ENCODE data around the gene RFESD. TPM values are rescaled to one million over a fixed set of nuclear protein-coding genes. Genes with fewer than 3 reads are reported as not detected.

RFESD gene
- total RNA-seq, 2 experiments from 2014 or later = 1.3 to 1.5 TPM

GRCh38 chr5:95647886-95648860 lies 1.6 kb downstream of the RFESD start:
- peak overlapping the region; percentile 68 for H3K27ac Mint-ChIP-seq
- H3K27me3 ChIP-seq (ENCODE audit: control insufficient read depth in 1 of 2, insufficient read depth in 2 of 2, low read length in 2 of 2) = no peaks in the 10 kb centered on the region
- H3K27ac ChIP-seq (ENCODE audit: low read depth in 1 of 2, low read length in 2 of 2) = no peak overlapping the region
- H3K36me3 Mint-ChIP-seq (ENCODE audit: low read depth) = peaks cover 17% of the 10 kb centered on the region
- CTCF ChIA-PET = interaction anchor here (0.7 to 2.1 kb wide), 3 partner anchors 12 to 175 kb away, joined by 4 to 13 read pairs (median 8); partner anchors contain the start of gene GLRX
- H3K9me3 ChIP-seq (ENCODE audit: control insufficient read depth in 1 of 2, insufficient read depth in 1 of 2, low read length in 2 of 2) = no peaks in the 10 kb centered on the region
- peaks cover 5% of the 10 kb centered on the region for H3K36me3 ChIP-seq (ENCODE audit: insufficient read depth, low read length)
- H3K4me1 ChIP-seq (ENCODE audit: insufficient read depth, low read length) = peaks cover 18% of the 10 kb centered on the region
- no peak overlapping the region for H3K4me3 ChIP-seq (ENCODE audit: low read length)
- intact Hi-C loops (cut with DNase I, micrococcal nuclease) = loop anchor here (5.0 kb wide), 4 partner anchors 96 to 689 kb away; partner anchors contain the start of genes ELL2 (in 1 of the 2), GLRX (in 1 of the 2) and SKIC3 (in 1 of the 2)
- peak overlapping the region; percentile 56 for H3K4me3 Mint-ChIP-seq
- POLR2A ChIA-PET = interaction anchor here (1.0 to 2.8 kb wide), 7 partner anchors 11 to 1014 kb away, joined by 4 to 87 read pairs (median 9); partner anchors contain the start of genes ARSK, CAST and SKIC3
- no peaks in the 10 kb centered on the region for H3K9me3 Mint-ChIP-seq
- H3K27me3 Mint-ChIP-seq = no peaks in the 10 kb centered on the region
- TF ChIP-seq CTCF (IDR thresholded peaks at IDR 0.05) = no peak
- no peak for ATAC-seq (ENCODE audit: poor library complexity)
- peaks cover 51% of the 10 kb centered on the region for H3K4me1 Mint-ChIP-seq (ENCODE audit: low read depth)
- DNase-seq = peak in 1 of 14 experiments; percentile 20

- DNase-seq = no peak
- H3K36me3 ChIP-seq (ENCODE audit: insufficient read depth, low read length) = peaks cover 7% of the 10 kb centered on the region
- ChIA-PET CTCF (interaction anchor here (0.7 kb wide), 1 partner anchor 14 kb away, joined by 4 read pairs; no protein-coding TSS in a partner anchor), POLR2A (interaction anchor here (0.7 kb wide), 1 partner anchor 86 kb away, joined by 3 read pairs; no protein-coding TSS in a partner anchor)
- H3K4me3 ChIP-seq (ENCODE audit: low read length) = no peak overlapping the region
- Mint-ChIP-seq H3K4me1 (ENCODE audit: low read depth) (peaks cover 47% of the 10 kb centered on the region), H3K36me3 (ENCODE audit: low read depth) (peaks cover 25% of the 10 kb centered on the region), H3K27ac (no peak overlapping the region), H3K27me3 (no peaks in the 10 kb centered on the region), H3K9me3 (no peaks in the 10 kb centered on the region), H3K4me3 (peak overlapping the region; percentile 3)
- intact Hi-C loops (cut with DNase I, micrococcal nuclease) = loop anchor here (5.0 kb wide), 4 partner anchors 97 to 688 kb away; partner anchors contain the start of genes ELL2 (in 1 of the 2), GLRX (in 1 of the 2) and SKIC3 (in 1 of the 2)
- H3K9me3 ChIP-seq (ENCODE audit: control insufficient read depth in 1 of 2, insufficient read depth in 1 of 2, low read length in 2 of 2) = no peaks in the 10 kb centered on the region
- H3K4me1 ChIP-seq (ENCODE audit: insufficient read depth, low read length) = peaks cover 12% of the 10 kb centered on the region
- H3K27ac ChIP-seq (ENCODE audit: low read depth in 1 of 2, low read length in 2 of 2) = no peak overlapping the region
- no peak for ATAC-seq (ENCODE audit: poor library complexity)
- TF ChIP-seq CTCF (IDR thresholded peaks at IDR 0.05) = no peak
- H3K27me3 ChIP-seq (ENCODE audit: control insufficient read depth in 1 of 2, insufficient read depth in 2 of 2, low read length in 2 of 2) = no peaks in the 10 kb centered on the region
Observed at GRCh38 chr5:95649274-95649673, 2.7 kb downstream of the RFESD start.

- Histone ChIP-seq H3K27ac (ENCODE audit: low read depth in 1 of 2, low read length in 2 of 2) (no peak overlapping the region), H3K9me3 (ENCODE audit: control insufficient read depth in 1 of 2, insufficient read depth in 1 of 2, low read length in 2 of 2) (no peaks in the 10 kb centered on the region), H3K4me1 (ENCODE audit: insufficient read depth, low read length) (peaks cover 11% of the 10 kb centered on the region), H3K36me3 (ENCODE audit: insufficient read depth, low read length) (peaks cover 7% of the 10 kb centered on the region), H3K27me3 (ENCODE audit: control insufficient read depth in 1 of 2, insufficient read depth in 2 of 2, low read length in 2 of 2) (no peaks in the 10 kb centered on the region), H3K4me3 (ENCODE audit: low read length) (no peak overlapping the region)
- Mint-ChIP-seq H3K36me3 (ENCODE audit: low read depth) (peaks cover 33% of the 10 kb centered on the region), H3K27me3 (no peaks in the 10 kb centered on the region), H3K4me3 (peak overlapping the region; percentile 43), H3K4me1 (ENCODE audit: low read depth) (peaks cover 41% of the 10 kb centered on the region), H3K27ac (no peak overlapping the region), H3K9me3 (no peaks in the 10 kb centered on the region)
- intact Hi-C loops (cut with DNase I, micrococcal nuclease) = loop anchor here (5.0 kb wide), 4 partner anchors 98 to 687 kb away; partner anchors contain the start of genes ELL2 (in 1 of the 2), GLRX (in 1 of the 2) and SKIC3 (in 1 of the 2)
- ChIA-PET CTCF (no interaction called here), POLR2A (interaction anchor here (0.7 kb wide), 1 partner anchor 87 kb away, joined by 3 read pairs; no protein-coding TSS in a partner anchor)
- ATAC-seq (ENCODE audit: poor library complexity) = no peak
- DNase-seq = no peak
- TF ChIP-seq CTCF (IDR thresholded peaks at IDR 0.05) = no peak
Observed at GRCh38 chr5:95649842-95650620, 3.5 kb downstream of the RFESD start.

Data from CD4-positive, alpha-beta T cell (primary cell).